ENCODE measurements around the gene TRIP4. TPM values are rescaled to one million over a fixed set of nuclear protein-coding genes. Genes with fewer than 3 reads are reported as not detected.
"Not testable (repeated sequence)": the region's sequence is repeated elsewhere in the genome, so short reads cannot be mapped to it uniquely, and the experiment has no call there.

The TRIP4 gene
- total RNA-seq, 5 donors from 2014 or later (not counting 1 experiment from before 2014, with no cell fraction given): 17.3 to 24.5 (median 21.7) TPM

DNA sequence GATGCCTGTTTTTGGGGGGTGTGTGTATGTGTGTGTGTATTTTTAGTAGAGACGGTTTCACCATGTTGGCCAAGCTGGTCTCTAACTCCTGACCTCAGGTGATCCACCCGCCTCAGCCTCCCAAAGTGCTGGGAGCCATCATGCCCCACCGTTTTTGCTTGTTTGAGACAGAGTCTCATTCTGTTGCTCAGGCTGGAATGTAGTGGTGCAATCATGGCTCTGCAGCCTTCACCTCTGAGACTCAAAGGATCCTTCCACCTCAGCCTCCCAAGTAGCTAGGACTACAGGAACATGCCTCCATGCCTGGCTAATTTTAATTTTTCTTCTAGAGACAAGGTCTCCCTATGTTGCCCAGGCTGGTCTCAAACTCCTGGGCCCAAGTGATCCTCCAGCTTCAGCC, 4.8 kb downstream of the TRIP4 start:
- ATAC-seq (replicated peaks in 1 of 4); H3K4me3 ChIP-seq (ENCODE audit: control insufficient read depth in 1 of 2, extremely low read depth in 1 of 2, low read length in 1 of 2); H3K27me3 Mint-ChIP-seq; H3K9me3 ChIP-seq; DNase-seq; POLR2A ChIA-PET; H3K27me3 ChIP-seq (replicated peaks in 1 of 2; ENCODE audit: control insufficient read depth in 2 of 2, extremely low read depth in 1 of 2, insufficient read depth in 2 of 2, low read length in 1 of 2); H3K27ac ChIP-seq (ENCODE audit: low read length); H3K9me3 Mint-ChIP-seq; H3K4me3 Mint-ChIP-seq: not testable (repeated sequence)
- peaks cover 9 to 16% of the 10 kb centered on the region in 2 experiments for H3K4me1 ChIP-seq (ENCODE audit: control insufficient read depth in 1 of 2, extremely low read depth in 1 of 2, insufficient read depth in 2 of 2, low read length in 2 of 2)
- CTCF ChIA-PET: interaction anchor here in 1 of 2 donors (0.7 kb wide), 1 partner anchor 261 kb away, joined by 4 read pairs; no protein-coding TSS in a partner anchor
- peak overlapping the region in 1 of 2 donors; percentile 39 for H3K27ac Mint-ChIP-seq
- peaks cover 28% of the 10 kb centered on the region for H3K36me3 Mint-ChIP-seq
- no CpG with 5 or more reads among the region's 3 CpGs for whole genome bisulfite sequencing (ENCODE audit: insufficient coverage)
- peaks cover 0 to 28% of the 10 kb centered on the region in 2 donors for H3K36me3 ChIP-seq (ENCODE audit: control insufficient read depth in 2 of 2, extremely low read depth in 1 of 2, insufficient read depth in 1 of 2, low read length in 1 of 2)
- peaks cover 16 to 27% (median 23%) of the 10 kb centered on the region in 3 donors for H3K4me1 Mint-ChIP-seq

DNA sequence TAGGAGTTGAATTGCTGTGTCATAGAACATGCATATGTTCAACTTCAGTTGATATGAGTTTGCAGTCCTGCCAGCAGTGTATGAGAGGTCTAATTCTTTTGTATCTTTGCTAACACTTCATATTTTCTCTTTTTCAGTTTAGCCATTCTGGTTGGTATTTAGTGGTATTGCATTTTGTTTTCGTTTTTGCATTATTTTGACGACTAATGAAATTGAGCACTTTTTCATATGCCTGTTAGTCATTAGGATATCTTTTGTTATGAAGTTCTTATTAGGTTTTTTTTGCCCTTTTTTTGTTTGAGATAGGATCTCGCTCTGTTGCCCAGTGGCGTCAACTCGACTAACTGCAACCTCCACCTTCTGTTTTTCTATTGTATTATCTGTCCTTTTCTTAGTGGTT, 9.2 kb downstream of the TRIP4 start:
- DNase-seq (no peak), ATAC-seq (replicated peaks in 1 of 4) (no peak)
- Mint-ChIP-seq H3K36me3 (peaks cover 42% of the 10 kb centered on the region), H3K4me1 (peaks cover 0 to 8% (median 4%) of the 10 kb centered on the region in 3 donors), H3K27ac (no peak overlapping the region), H3K4me3 (no peak overlapping the region), H3K27me3 (no peaks in the 10 kb centered on the region), H3K9me3 (no peaks in the 10 kb centered on the region)
- POLR2A ChIA-PET: no interaction called here
- Histone ChIP-seq H3K9me3 (no peaks in the 10 kb centered on the region), H3K27ac (ENCODE audit: low read length) (no peak overlapping the region), H3K36me3 (ENCODE audit: control insufficient read depth in 2 of 2, extremely low read depth in 1 of 2, insufficient read depth in 1 of 2, low read length in 1 of 2) (peaks cover 8 to 63% of the 10 kb centered on the region in 2 donors), H3K27me3 (replicated peaks in 1 of 2; ENCODE audit: control insufficient read depth in 2 of 2, extremely low read depth in 1 of 2, insufficient read depth in 2 of 2, low read length in 1 of 2) (no peaks in the 10 kb centered on the region), H3K4me3 (ENCODE audit: control insufficient read depth in 1 of 2, extremely low read depth in 1 of 2, low read length in 1 of 2) (no peak overlapping the region), H3K4me1 (ENCODE audit: control insufficient read depth in 1 of 2, extremely low read depth in 1 of 2, insufficient read depth in 2 of 2, low read length in 2 of 2) (no peaks in the 10 kb centered on the region)
- 86% methylated on average over 1 of the region's 5 CpGs for whole genome bisulfite sequencing (ENCODE audit: insufficient coverage)
- CTCF ChIA-PET: no interaction called here

DNA sequence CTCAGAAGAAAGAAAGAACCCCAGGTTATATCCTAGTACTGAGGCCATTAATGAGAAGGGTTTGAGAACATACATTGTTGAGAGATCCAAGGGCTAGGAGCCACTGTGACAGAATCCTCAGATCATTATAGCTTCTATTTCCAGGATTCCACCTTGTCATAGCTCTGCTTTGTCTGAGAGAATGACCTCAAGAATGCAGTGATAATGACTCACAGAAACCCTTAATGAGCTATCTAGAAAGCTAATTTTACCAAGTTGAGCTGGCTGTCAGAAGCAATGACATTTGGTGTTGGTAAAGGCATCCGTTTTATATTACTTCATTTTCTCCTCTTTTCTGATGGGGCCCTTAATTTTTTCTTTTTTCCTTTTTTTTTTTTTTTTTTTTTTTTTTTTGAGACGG, 10.9 kb downstream of the TRIP4 start:
- Histone ChIP-seq H3K36me3 (ENCODE audit: control insufficient read depth in 2 of 2, extremely low read depth in 1 of 2, insufficient read depth in 1 of 2, low read length in 1 of 2) (peaks cover 8 to 63% of the 10 kb centered on the region in 2 donors), H3K27me3 (replicated peaks in 1 of 2; ENCODE audit: control insufficient read depth in 2 of 2, extremely low read depth in 1 of 2, insufficient read depth in 2 of 2, low read length in 1 of 2) (no peaks in the 10 kb centered on the region), H3K27ac (ENCODE audit: low read length) (no peak overlapping the region), H3K9me3 (no peaks in the 10 kb centered on the region), H3K4me1 (ENCODE audit: control insufficient read depth in 1 of 2, extremely low read depth in 1 of 2, insufficient read depth in 2 of 2, low read length in 2 of 2) (no peaks in the 10 kb centered on the region), H3K4me3 (ENCODE audit: control insufficient read depth in 1 of 2, extremely low read depth in 1 of 2, low read length in 1 of 2) (no peak overlapping the region)
- H3K4me3 Mint-ChIP-seq: no peak overlapping the region
- H3K4me1 Mint-ChIP-seq: peaks cover 0 to 6% (median 4%) of the 10 kb centered on the region in 3 donors
- WGBS (ENCODE audit: insufficient coverage): no CpG with 5 or more reads among the region's 2 CpGs
- ChIA-PET POLR2A (interaction anchor here (0.6 kb wide), 2 partner anchors 568 to 752 kb away, joined by 9 to 12 read pairs; no protein-coding TSS in a partner anchor), CTCF (interaction anchor here (0.5 to 0.6 kb wide), 4 partner anchors 10 to 177 kb away, joined by 3 to 4 read pairs (median 4); no protein-coding TSS in a partner anchor)
- no peak for ATAC-seq (replicated peaks in 1 of 4)
- H3K36me3 Mint-ChIP-seq: peaks cover 43% of the 10 kb centered on the region
- no peaks in the 10 kb centered on the region for H3K27me3 Mint-ChIP-seq
- no peak overlapping the region for H3K27ac Mint-ChIP-seq
- H3K9me3 Mint-ChIP-seq: no peaks in the 10 kb centered on the region
- no peak for DNase-seq

DNA sequence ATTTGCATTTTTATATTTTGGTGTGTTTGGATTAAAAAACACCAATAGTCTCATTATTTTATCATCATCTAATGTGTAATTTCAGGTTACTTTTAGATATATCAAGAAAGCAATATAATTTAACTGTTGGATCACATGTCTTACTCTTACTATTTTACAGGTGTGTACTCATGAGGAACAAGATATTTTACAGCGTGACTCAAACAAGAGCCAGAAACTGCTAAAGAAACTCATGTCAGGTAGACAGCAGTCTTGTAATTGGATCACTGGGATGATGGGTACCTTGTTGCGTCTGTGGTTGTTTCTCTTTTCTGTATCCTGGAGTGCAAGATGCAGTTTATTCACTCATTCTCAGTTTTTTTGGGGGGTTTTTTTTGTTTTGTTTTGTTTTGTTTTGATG, 12.9 kb downstream of the TRIP4 start:
- WGBS (ENCODE audit: insufficient coverage): no CpG with 5 or more reads among the region's 2 CpGs
- ATAC-seq (replicated peaks in 1 of 4) (no peak), DNase-seq (no peak)
- H3K27ac ChIP-seq (ENCODE audit: low read length): no peak overlapping the region
- no peaks in the 10 kb centered on the region for H3K4me1 ChIP-seq (ENCODE audit: control insufficient read depth in 1 of 2, extremely low read depth in 1 of 2, insufficient read depth in 2 of 2, low read length in 2 of 2)
- POLR2A ChIA-PET: interaction anchor here (0.5 to 0.7 kb wide), 2 partner anchors 67 to 90 kb away, joined by 4 to 5 read pairs; no protein-coding TSS in a partner anchor
- no peaks in the 10 kb centered on the region for H3K9me3 ChIP-seq
- peaks cover 13 to 62% of the 10 kb centered on the region in 2 donors for H3K36me3 ChIP-seq (ENCODE audit: control insufficient read depth in 2 of 2, extremely low read depth in 1 of 2, insufficient read depth in 1 of 2, low read length in 1 of 2)
- H3K9me3 Mint-ChIP-seq: no peaks in the 10 kb centered on the region
- CTCF ChIA-PET: no interaction called here
- no peak overlapping the region for H3K4me3 ChIP-seq (ENCODE audit: control insufficient read depth in 1 of 2, extremely low read depth in 1 of 2, low read length in 1 of 2)
- H3K27me3 Mint-ChIP-seq: no peaks in the 10 kb centered on the region
- no peaks in the 10 kb centered on the region for H3K27me3 ChIP-seq (replicated peaks in 1 of 2; ENCODE audit: control insufficient read depth in 2 of 2, extremely low read depth in 1 of 2, insufficient read depth in 2 of 2, low read length in 1 of 2)
- peaks cover 38% of the 10 kb centered on the region for H3K36me3 Mint-ChIP-seq
- H3K4me3 Mint-ChIP-seq: no peak overlapping the region
- H3K27ac Mint-ChIP-seq: no peak overlapping the region
- H3K4me1 Mint-ChIP-seq: no peaks in the 10 kb centered on the region

DNA sequence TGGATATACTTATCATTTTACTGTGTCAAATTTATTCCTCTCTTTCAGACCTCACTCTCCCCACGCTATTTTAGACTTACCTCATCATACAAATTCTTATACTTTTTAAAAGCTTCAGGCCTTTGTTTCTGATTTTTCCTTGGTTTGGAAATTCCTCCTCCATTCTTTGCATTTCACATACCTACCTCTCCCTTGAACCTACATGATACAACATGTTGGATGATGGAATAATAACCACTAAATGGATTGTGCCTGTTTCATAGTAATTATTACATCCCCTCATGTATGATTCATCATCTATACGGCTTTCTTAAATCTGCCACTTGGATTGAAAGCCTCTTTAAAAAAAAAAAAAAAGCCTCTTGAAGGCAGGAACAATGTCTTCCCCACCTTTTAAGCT, 24.6 kb downstream of the TRIP4 start:
- Mint-ChIP-seq H3K9me3 (no peaks in the 10 kb centered on the region), H3K27ac (no peak overlapping the region), H3K4me3 (no peak overlapping the region), H3K27me3 (no peaks in the 10 kb centered on the region), H3K4me1 (no peaks in the 10 kb centered on the region), H3K36me3 (peaks cover 50% of the 10 kb centered on the region)
- no peaks in the 10 kb centered on the region for H3K9me3 ChIP-seq
- no peak for ATAC-seq (replicated peaks in 1 of 4)
- CTCF ChIA-PET: interaction anchor here in 1 of 2 donors (0.7 to 1.0 kb wide), 2 partner anchors 167 to 241 kb away, joined by 3 read pairs; no protein-coding TSS in a partner anchor
- no peaks in the 10 kb centered on the region for H3K4me1 ChIP-seq (ENCODE audit: control insufficient read depth in 1 of 2, extremely low read depth in 1 of 2, insufficient read depth in 2 of 2, low read length in 2 of 2)
- H3K4me3 ChIP-seq (ENCODE audit: control insufficient read depth in 1 of 2, extremely low read depth in 1 of 2, low read length in 1 of 2): no peak overlapping the region
- 100% methylated on average over 1 of the region's 2 CpGs for WGBS (ENCODE audit: insufficient coverage)
- H3K27me3 ChIP-seq (replicated peaks in 1 of 2; ENCODE audit: control insufficient read depth in 2 of 2, extremely low read depth in 1 of 2, insufficient read depth in 2 of 2, low read length in 1 of 2): no peaks in the 10 kb centered on the region
- no peak for DNase-seq
- peaks cover 11 to 68% of the 10 kb centered on the region in 2 donors for H3K36me3 ChIP-seq (ENCODE audit: control insufficient read depth in 2 of 2, extremely low read depth in 1 of 2, insufficient read depth in 1 of 2, low read length in 1 of 2)
- no peak overlapping the region for H3K27ac ChIP-seq (ENCODE audit: low read length)
- POLR2A ChIA-PET: interaction anchor here in 1 of 2 donors (0.6 to 0.7 kb wide), 2 partner anchors 241 to 298 kb away, joined by 3 to 7 read pairs; no protein-coding TSS in a partner anchor

DNA sequence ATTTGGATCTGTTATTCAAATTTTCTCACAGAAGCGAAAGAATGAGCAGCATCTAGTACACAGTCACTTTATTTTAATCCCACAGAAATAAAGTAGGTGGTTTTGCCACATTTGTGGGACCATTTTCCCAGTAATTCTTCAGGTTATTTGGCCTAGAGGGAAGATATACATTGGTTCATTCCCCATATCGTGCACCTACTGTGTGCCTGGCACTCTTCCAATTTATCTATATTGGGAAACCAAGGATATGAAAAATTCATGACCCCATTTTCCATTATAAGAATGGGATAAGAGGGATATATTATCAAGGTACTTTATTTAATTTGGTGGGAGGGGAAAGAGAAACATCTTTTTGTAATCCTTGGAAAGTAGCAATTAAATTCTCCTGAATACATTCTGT, 35.1 kb downstream of the TRIP4 start:
- peaks cover 31% of the 10 kb centered on the region for H3K36me3 Mint-ChIP-seq
- H3K9me3 Mint-ChIP-seq: no peaks in the 10 kb centered on the region
- no peak for ATAC-seq (replicated peaks in 1 of 4)
- Histone ChIP-seq H3K27ac (ENCODE audit: low read length) (no peak overlapping the region), H3K4me1 (ENCODE audit: control insufficient read depth in 1 of 2, extremely low read depth in 1 of 2, insufficient read depth in 2 of 2, low read length in 2 of 2) (peaks cover 8 to 15% of the 10 kb centered on the region in 2 experiments), H3K4me3 (ENCODE audit: control insufficient read depth in 1 of 2, extremely low read depth in 1 of 2, low read length in 1 of 2) (no peak overlapping the region), H3K27me3 (replicated peaks in 1 of 2; ENCODE audit: control insufficient read depth in 2 of 2, extremely low read depth in 1 of 2, insufficient read depth in 2 of 2, low read length in 1 of 2) (no peaks in the 10 kb centered on the region), H3K36me3 (ENCODE audit: control insufficient read depth in 2 of 2, extremely low read depth in 1 of 2, insufficient read depth in 1 of 2, low read length in 1 of 2) (peaks cover 5 to 49% of the 10 kb centered on the region in 2 donors), H3K9me3 (no peaks in the 10 kb centered on the region)
- DNase-seq: no peak
- H3K4me1 Mint-ChIP-seq: peaks cover 13 to 17% (median 14%) of the 10 kb centered on the region in 3 donors
- ChIA-PET CTCF (no interaction called here), POLR2A (interaction anchor here (0.7 kb wide), 2 partner anchors 46 to 78 kb away, joined by 12 to 17 read pairs; no protein-coding TSS in a partner anchor)
- no peak overlapping the region for H3K4me3 Mint-ChIP-seq
- H3K27ac Mint-ChIP-seq: peak overlapping the region in 1 of 2 donors; percentile 3
- H3K27me3 Mint-ChIP-seq: no peaks in the 10 kb centered on the region
- WGBS (ENCODE audit: insufficient coverage): no CpG with 5 or more reads among the region's 2 CpGs

Data from T-cell (primary cell).